Psoas muscle (tissue), 8 donors: Measurements from ENCODE around the gene ZDHHC23. TPM values are rescaled to one million over a fixed set of nuclear protein-coding genes. Genes with fewer than 3 reads are reported as not detected.

Experiments used
- ATAC-seq, 4 donors: fragments of 200-7000 bp; cut with Tn5 transposase; one replicate each; pipeline ENCODE4 v1.9.1; 2020; ENCODE audit warnings: moderate library complexity in 3 of 4, mild to moderate bottlenecking in 2 of 4
- DNase-seq, 2 donors: peaks; one replicate each; pipeline ENCODE4 v3.0.0-alpha.2; 2020
- H3K27ac ChIP-seq: fragments of 200-600 bp; one replicate; pipeline ENCODE4 v1.8.0; 2022
- H3K27me3 ChIP-seq, 3 donors: fragments of 200-600 bp in 1 of 3; one replicate each; pipeline versions ENCODE4 v1.6.1 to v1.8.0; 2013 to 2022; ENCODE audit warnings: low read length in 2 of 3, mild to moderate bottlenecking in 2 of 3, moderate library complexity in 1 of 3; ENCODE audit not compliant: insufficient read depth in 3 of 3
- H3K36me3 ChIP-seq, 2 donors: fragments of 200-600 bp in 1 of 2; one replicate each; pipeline versions ENCODE4 v1.6.1 to v1.8.0; 2013 to 2022; ENCODE audit warnings: low read depth in 1 of 2, mild to moderate bottlenecking in 1 of 2, moderate library complexity in 1 of 2; ENCODE audit not compliant: insufficient read depth in 1 of 2
- H3K4me1 ChIP-seq: fragments of 200-600 bp; one replicate; pipeline ENCODE4 v1.8.0; 2022
- H3K4me3 ChIP-seq: fragments of 200-600 bp; one replicate; pipeline ENCODE4 v1.8.0; 2022; ENCODE audit warnings: mild to moderate bottlenecking
- H3K9me3 ChIP-seq: fragments of 200-600 bp; one replicate; pipeline ENCODE4 v1.8.0; 2022
- WGBS, 3 donors: extraction: QIAGEN DNeasy Blood & Tissue Kit; methylation state at CpG; one replicate each; pipeline versions ENCODE4 v1.1.6 to v1.1.7; 2013; 5-methylcytosine and 5-hydroxymethylcytosine counted together
- intact Hi-C, 2 donors: fragments of 100-400 bp; cut with DNase I; formaldehyde crosslinking; loops; one replicate each; pipeline versions ENCODE4 v1.11.0 to v1.14.2; 2022
- polyA plus RNA-seq, 3 donors: library from polyadenylated mRNA; stranded (reverse); fragments of 200-250 nt; gene quantifications; one replicate each; pipeline ENCODE4 v1.2.3, GENCODE V29; 2013
- total RNA-seq, 4 donors: library from RNA; stranded (reverse); fragmentation: NEBNext Ultra II Directional in 2 of 4; extraction: Animal tissue kit (Norgen Biotek cat#: 25700) in 2 of 4; gene quantifications; one replicate each; pipeline versions ENCODE4 v1.2.1 to v1.2.4, GENCODE V29; 2021 to 2023
- TF ChIP-seq, protein P1 (sequence below): fragments of 200-600 bp; IDR thresholded peaks from one replicate; pipeline ENCODE4 v1.8.0; 2022; ENCODE audit warnings: antibody characterized with exemption
- donor health status: healthy with polysubstance abuse.
- donor health status: DM: no; HTN: no; CAD: no; lungs with moderate emphysema.
- donor health status: Bipolar disorder and iron deficiency.
- donor health status: healthy.
- donor health status: DM: yes; HTN: yes; CAD: no.
- donor health status: DM: no; HTN: no; CAD: no.
- donor health status: DM: no; HTN: no; CAD: no.
- donor health status: DM: yes; HTN: yes; CAD: no.

The ZDHHC23 gene
- total and polyA plus RNA-seq, 7 donors, result 0.99 to 3.9 (median 2.2) TPM

DNA sequence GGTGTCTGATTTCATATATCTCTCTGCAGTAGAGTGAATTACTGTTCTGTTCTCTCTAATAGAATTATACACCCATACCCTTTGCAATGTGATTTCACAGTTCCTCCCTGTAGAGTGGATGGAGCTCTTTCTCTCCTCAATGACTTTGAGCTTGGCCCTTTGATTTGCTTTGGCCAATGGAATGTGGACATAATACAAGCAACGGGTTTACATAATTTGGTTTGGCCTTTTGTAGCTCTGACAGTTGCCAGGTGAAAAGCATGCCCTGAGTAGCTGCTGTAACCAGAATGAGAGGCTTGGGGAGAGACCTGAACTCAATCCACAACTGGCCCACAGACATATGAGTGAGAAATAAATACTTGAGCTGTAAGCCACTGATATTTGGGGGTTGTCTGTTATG is 32.1 kb downstream of the ZDHHC23 start:
- DNase-seq (no peak), ATAC-seq (no peak)
- Histone ChIP-seq H3K27ac (no peak overlapping the region), H3K4me3 (no peak overlapping the region), H3K4me1 (no peaks in the 10 kb centered on the region), H3K9me3 (no peaks in the 10 kb centered on the region), H3K36me3 (no peaks in the 10 kb centered on the region), H3K27me3 (no peaks in the 10 kb centered on the region)
- 23 to 49% (median 41%) methylated on average over 1 of the region's 1 CpG for WGBS, 3 donors
- intact Hi-C loops, result no loop called here
- TF ChIP-seq, protein P1, sequence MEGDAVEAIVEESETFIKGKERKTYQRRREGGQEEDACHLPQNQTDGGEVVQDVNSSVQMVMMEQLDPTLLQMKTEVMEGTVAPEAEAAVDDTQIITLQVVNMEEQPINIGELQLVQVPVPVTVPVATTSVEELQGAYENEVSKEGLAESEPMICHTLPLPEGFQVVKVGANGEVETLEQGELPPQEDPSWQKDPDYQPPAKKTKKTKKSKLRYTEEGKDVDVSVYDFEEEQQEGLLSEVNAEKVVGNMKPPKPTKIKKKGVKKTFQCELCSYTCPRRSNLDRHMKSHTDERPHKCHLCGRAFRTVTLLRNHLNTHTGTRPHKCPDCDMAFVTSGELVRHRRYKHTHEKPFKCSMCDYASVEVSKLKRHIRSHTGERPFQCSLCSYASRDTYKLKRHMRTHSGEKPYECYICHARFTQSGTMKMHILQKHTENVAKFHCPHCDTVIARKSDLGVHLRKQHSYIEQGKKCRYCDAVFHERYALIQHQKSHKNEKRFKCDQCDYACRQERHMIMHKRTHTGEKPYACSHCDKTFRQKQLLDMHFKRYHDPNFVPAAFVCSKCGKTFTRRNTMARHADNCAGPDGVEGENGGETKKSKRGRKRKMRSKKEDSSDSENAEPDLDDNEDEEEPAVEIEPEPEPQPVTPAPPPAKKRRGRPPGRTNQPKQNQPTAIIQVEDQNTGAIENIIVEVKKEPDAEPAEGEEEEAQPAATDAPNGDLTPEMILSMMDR, result no peak

DNA sequence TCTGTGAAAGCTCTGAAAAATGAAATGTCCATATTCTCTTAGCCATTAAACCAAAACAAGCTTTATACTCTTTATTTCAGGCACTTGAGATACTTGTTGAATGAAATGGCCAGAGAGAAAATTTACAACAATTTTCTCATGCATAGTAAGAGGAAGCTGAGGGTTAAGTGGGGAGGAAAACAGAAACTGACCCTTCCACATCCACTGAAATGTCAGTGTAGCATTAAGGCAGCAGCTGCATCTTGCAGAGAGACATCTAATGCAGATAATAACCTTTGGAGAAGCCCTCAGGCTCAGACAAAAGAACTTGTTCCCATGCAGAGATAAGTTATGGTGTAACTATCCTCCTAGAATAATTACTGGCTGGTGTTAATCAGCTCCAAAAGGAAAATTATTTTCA is 34.0 kb downstream of the ZDHHC23 start:
- TF ChIP-seq, protein P1, result no peak
- Histone ChIP-seq H3K27ac (no peak overlapping the region), H3K27me3 (no peaks in the 10 kb centered on the region), H3K36me3 (no peaks in the 10 kb centered on the region), H3K4me3 (no peak overlapping the region), H3K9me3 (no peaks in the 10 kb centered on the region), H3K4me1 (no peaks in the 10 kb centered on the region)
- no peak for DNase-seq
- intact Hi-C loops, result no loop called here
- no peak for ATAC-seq

DNA sequence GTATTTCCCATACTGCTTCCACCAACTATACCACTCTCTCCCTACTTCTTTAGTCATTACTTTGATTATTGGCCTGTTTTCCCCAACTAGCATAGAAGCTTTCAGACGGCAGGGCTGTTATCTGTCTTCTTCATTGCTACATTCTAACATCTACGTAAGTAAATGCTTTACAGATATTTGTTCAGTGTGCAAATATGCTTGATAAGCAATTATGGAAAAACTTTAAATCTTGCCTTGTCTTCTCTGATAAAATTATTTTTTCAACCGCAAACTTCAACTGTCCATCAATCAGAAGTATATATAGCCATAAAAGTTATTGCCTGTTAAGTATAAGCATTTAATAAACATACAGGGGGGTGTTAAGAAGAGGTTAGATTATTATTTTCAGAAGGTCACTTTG is 35.7 kb downstream of the ZDHHC23 start:
- no peak for ATAC-seq

DNA sequence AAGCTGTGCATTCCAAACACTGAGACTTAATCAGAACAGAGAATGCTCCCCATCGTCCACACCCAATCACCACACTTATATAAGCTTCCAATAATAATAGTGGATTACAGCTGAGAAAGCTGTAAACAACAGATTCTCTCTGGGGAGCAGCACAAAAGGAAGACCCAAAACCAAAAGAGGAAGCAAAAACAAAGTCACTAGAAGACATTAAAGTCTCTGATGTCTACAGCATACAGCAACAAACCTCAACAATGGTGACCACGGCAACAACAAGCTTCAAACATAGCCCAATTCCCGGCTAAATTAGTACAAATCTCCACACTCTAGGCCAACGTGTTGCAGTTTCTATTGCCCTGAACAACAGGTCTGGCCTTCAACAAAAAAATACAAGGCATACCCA is 37.7 kb downstream of the ZDHHC23 start:
- TF ChIP-seq, protein P1, result no peak

More for the DNA sequence above, 35.7 kb downstream of the ZDHHC23 start:
- TF ChIP-seq, protein P1, result no peak
- intact Hi-C loops, result no loop called here
- H3K27ac ChIP-seq, result no peak overlapping the region
- H3K4me1 ChIP-seq, result no peaks in the 10 kb centered on the region
- H3K9me3 ChIP-seq, result no peaks in the 10 kb centered on the region
- DNase-seq, result no peak
- H3K36me3 ChIP-seq, result no peaks in the 10 kb centered on the region
- 91 to 97% (median 94%) methylated on average over 3 of the region's 3 CpGs for WGBS, 3 donors
- H3K27me3 ChIP-seq, result no peaks in the 10 kb centered on the region
- H3K4me3 ChIP-seq, result no peak overlapping the region

DNA sequence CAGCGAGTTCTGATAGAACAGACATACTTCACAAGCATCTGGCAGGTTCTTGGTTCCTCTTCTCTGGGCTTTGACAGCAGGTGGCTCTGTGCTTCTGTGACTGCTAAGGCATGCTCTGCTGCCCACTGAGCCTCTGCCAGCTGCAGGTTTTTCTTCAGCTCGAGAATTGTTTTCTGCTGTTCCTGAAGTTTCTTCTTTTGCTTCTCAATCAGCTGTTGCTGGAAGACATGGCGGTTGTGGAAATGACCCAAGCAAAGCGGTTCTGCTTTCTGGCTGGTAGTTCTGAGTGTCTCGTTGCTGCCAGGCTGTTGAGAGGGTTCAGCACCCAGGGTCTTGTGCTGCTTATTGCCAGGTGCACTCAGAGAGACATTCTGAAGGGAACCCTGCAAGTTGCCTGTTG is 57.7 kb downstream of the ZDHHC23 start:
- Histone ChIP-seq H3K27me3 (no peaks in the 10 kb centered on the region), H3K36me3 (peaks cover 0 to 16% of the 10 kb centered on the region in 2 donors), H3K4me1 (no peaks in the 10 kb centered on the region), H3K9me3 (no peaks in the 10 kb centered on the region), H3K4me3 (no peak overlapping the region), H3K27ac (no peak overlapping the region)
- intact Hi-C loops, result no loop called here
- DNase-seq (no peak), ATAC-seq (no peak)
- TF ChIP-seq, protein P1, result no peak
- 89 to 95% (median 90%) methylated on average over 5 of the region's 5 CpGs for WGBS, 3 donors

More for the DNA sequence above, 37.7 kb downstream of the ZDHHC23 start:
- no peaks in the 10 kb centered on the region for H3K4me1 ChIP-seq
- WGBS, 3 donors, result 62 to 66% (median 66%) methylated on average over 4 of the region's 4 CpGs
- H3K27me3 ChIP-seq, result no peaks in the 10 kb centered on the region
- H3K36me3 ChIP-seq, result no peaks in the 10 kb centered on the region
- no peak overlapping the region for H3K27ac ChIP-seq
- DNase-seq (no peak), ATAC-seq (no peak)
- H3K4me3 ChIP-seq, result no peak overlapping the region
- no peaks in the 10 kb centered on the region for H3K9me3 ChIP-seq
- intact Hi-C loops, result no loop called here
